Upper lobe of left lung (tissue), 4 donors: ENCODE measurements around the gene PGGHG.

ENCODE experiments used
- EP300 ChIP-seq, 4 donors: sonication (generic); formaldehyde crosslinking; IDR thresholded peaks; one replicate each; pipeline ENCODE4 v1.5.1; 2017; ENCODE audit warnings: antibody characterized with exemption in 4 of 4, control low read depth in 2 of 4
- POLR2A ChIP-seq, 4 donors: fragments of 450-650 bp; IDR thresholded peaks; one replicate each; pipeline ENCODE4 v1.5.1; 2016 to 2017; ENCODE audit warnings: antibody characterized with exemption in 4 of 4, mild to moderate bottlenecking in 2 of 4
- POLR2AphosphoS5 ChIP-seq, 2 donors: sonication (generic); formaldehyde crosslinking; IDR thresholded peaks; one replicate each; pipeline ENCODE4 v1.5.1; 2017; ENCODE audit warnings: antibody characterized with exemption in 2 of 2
- TF ChIP-seq, protein P1 (sequence below), 6 experiments: fragments of 450-650 bp in 4 of 6; fragments of 200-600 bp in 2 of 6; sonication (generic) in 2 of 6; IDR thresholded peaks; one replicate each; pipeline ENCODE4 v1.5.1; 2016 to 2019; ENCODE audit warnings: antibody characterized with exemption in 6 of 6

- TF ChIP-seq EP300 (IDR thresholded peaks at IDR 0.05) (no peak), POLR2A (IDR thresholded peaks at IDR 0.05) (no peak), POLR2AphosphoS5 (IDR thresholded peaks at IDR 0.05) (no peak)
- TF ChIP-seq, protein P1, sequence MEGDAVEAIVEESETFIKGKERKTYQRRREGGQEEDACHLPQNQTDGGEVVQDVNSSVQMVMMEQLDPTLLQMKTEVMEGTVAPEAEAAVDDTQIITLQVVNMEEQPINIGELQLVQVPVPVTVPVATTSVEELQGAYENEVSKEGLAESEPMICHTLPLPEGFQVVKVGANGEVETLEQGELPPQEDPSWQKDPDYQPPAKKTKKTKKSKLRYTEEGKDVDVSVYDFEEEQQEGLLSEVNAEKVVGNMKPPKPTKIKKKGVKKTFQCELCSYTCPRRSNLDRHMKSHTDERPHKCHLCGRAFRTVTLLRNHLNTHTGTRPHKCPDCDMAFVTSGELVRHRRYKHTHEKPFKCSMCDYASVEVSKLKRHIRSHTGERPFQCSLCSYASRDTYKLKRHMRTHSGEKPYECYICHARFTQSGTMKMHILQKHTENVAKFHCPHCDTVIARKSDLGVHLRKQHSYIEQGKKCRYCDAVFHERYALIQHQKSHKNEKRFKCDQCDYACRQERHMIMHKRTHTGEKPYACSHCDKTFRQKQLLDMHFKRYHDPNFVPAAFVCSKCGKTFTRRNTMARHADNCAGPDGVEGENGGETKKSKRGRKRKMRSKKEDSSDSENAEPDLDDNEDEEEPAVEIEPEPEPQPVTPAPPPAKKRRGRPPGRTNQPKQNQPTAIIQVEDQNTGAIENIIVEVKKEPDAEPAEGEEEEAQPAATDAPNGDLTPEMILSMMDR (IDR thresholded peaks at IDR 0.05) = no peak
These were observed 37.4 kb upstream of the PGGHG start for GRCh38 chr11:251550-251949.
